Hematopoietic multipotent progenitor cell treated with erythropoietin and hydrocortisone succinate and interleukin-3 and kit ligand, for 17 days (in vitro differentiated cells): Measurements from ENCODE around the gene NAA40.

Source experiments
- DNase-seq: peaks from one replicate; pipeline ENCODE4 v3.0.0-alpha.2; 2015; ENCODE audit warnings: low spot score

The NAA40 gene

GRCh38 chr11:63913866-63914830, 24.7 kb upstream of the NAA40 start:
- no peak for DNase-seq

DNA sequence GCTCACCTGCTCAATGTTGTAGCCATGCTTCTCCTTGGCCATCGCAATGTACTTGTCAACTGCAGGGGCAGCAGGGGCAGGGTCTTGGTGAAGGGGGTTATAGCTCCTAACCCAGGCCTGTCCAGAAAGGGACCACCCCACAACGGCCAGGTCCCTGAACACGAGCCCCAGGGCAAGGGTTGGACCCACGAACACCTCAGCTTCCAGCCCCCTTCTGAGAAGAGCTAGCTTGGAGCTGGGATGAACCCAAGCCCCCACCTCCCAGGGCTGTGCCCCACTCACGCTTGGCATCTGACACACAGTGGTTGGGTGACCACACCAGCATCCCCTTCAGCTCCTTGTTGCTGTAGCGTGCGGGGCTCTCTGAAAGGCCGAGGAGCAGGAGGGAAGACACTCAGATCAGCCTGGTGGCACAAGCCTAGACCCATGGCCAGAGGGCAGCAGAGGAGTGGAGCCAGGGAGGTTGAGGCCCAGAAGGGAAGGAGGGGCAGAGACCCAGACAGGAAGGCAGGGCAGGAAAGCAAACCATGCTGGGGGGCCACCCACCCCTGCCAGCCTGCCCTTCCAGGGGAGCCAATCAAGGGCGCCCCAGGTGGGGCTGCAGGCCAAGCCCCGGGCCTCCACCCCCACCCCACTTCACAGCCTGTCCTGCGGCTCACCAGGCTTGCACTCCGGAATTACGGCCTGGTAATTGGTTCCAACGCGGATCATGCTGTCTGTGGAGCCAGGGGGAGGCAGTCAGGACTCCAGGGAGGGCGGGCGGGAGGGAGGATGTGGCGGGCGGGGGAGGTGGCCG, 23.7 kb upstream of the NAA40 start:
- DNase-seq: no peak

DNA sequence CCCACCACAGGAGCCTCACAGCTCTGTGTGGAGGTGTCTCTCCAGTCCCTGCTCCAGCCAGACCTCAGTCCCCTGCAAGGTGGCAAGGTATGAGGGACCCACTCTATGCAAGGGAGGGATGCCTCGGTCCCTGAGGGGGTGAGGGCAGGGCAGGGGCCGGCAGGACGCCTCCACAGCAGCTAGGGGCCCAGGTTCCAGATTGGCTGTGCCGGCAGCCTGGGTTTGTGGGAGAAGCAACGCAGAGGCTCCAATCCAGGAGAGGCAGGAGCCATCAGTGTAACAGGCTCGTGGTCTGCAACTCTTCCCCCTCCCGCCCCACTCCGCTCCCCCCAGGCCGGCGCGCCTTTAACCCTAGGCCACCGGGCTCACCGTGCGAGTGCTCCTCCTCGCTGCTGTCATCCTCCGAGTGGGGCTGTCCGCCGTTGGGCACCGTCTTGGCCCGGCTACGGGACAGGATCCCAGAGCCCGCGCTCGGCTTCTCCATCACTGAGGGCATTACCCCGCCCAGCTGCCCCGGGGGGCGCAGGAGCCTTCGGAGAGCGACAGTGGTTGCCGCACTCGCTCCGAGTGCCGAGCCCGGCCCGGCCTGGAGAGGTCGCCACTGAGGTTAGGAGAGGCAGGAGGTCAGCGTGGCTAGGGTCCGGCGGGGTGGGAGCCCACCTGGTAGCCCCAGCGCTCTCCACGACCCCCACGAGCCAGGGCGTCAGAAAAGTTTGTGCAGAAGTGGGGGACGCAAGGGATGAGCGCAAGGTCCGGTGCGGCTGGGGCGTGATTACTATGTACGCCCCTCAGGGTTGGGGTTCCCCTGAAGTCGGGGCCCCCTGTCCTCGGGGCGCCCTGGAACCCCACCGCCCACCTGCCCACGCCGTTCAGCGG, 22.6 kb upstream of the NAA40 start:
- DNase-seq: no peak

DNA sequence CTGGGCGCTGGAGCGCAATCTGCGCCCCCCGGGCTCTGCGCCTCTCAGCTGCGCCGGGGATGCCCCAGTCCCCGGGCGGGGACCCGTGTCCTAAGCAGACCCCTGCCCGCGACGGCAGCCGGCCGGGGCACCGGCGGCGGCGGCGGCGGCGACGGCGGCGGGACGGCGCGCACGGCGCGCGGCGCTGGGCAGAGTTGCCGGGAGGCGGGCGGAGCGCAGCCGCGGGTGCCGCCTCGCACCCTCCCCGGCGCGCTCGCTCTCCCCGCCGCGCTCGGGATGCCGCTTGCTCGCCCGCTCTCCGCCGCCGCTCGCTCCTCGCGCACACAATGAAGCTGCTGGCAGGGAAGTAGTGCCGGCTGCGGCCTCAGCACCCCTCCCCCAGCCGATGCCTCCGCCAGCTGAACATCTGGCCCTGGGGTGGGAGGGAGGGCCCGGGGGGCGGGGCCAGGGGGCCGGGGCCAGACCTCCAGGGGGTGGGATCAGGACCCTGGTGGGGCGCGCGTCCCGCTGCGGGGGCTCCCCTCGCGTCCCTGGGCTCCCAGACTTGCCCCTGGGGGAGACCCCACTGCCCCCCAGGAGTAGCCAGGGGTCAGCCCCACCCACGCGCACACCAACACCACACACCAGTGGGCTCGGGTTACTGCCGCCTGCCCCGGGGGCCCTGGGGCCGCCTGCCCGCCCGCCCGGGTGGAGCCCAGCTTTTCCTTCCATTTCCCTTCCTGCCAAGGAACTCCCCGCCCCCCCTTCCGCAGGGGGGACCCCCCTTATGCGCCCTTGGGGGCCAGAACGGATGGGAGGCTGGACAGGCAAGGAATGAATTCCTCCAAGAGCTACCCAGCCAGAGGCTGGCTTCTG, 21.7 kb upstream of the NAA40 start, which contains the start of gene RCOR2:
Gene RCOR2 (minus strand): TSS at position 328 of the 855 bp plus-strand sequence. CDS start 708 bp downstream, outside the sequence.
- no peak for DNase-seq

- no peak for DNase-seq
Observed at GRCh38 chr11:63917692-63918506, 20.9 kb upstream of the NAA40 start.

GRCh38 chr11:63918507-63919191, 20.2 kb upstream of the NAA40 start:
- no peak for DNase-seq

- DNase-seq: no peak
Observed at GRCh38 chr11:63919267-63920125, 19.3 kb upstream of the NAA40 start.

GRCh38 chr11:63920126-63920938, 18.5 kb upstream of the NAA40 start:
- no peak for DNase-seq

DNA sequence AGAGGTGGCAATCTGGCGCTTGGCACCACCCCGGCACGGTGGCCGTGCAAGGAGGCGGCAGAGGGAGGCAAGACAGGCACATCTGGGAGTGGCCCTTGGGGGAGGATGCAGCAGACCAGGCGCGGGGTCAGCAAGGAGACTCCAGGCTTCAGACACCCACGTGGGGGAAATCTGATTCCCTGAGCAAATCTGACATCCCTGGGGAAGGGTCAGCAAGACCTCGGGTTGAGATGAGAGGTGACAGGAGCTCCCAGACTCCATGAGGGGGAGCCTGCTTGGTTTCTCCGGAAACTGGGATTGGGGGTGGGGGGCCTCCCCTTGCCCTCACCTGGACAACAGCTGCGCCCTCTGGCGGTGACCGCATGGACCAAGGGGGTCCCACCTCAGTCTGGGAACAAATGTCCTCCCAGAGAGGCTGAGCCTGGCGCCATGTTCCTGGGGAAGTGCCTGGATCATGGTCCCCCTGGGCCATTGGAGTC, 17.8 kb upstream of the NAA40 start:
- DNase-seq: no peak

DNA sequence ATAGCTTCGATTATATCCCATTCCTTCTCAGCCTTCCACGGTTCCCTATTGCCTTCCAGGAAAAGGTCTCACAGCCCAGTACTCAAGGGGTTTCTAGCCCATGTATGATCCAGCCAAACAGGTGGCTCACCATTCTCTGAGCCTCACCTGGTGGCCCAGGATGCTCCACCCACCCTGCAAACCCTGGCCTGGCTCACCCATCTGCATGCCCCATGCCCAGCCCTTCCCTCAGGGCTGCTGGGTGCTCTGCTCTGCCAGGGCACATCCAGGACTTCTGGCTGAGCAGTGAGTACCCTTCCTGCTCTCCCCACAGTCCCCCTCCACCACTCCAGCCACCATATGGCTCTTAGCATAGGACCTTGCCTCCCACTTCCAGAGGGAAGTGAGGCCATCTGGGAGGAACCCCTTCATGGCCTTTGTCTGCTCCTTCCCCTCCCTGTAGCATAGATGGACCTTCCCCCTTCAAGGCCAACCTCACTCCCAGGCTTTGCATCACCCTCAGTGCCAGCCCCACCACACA, 16.1 kb upstream of the NAA40 start:
- no peak for DNase-seq

DNA sequence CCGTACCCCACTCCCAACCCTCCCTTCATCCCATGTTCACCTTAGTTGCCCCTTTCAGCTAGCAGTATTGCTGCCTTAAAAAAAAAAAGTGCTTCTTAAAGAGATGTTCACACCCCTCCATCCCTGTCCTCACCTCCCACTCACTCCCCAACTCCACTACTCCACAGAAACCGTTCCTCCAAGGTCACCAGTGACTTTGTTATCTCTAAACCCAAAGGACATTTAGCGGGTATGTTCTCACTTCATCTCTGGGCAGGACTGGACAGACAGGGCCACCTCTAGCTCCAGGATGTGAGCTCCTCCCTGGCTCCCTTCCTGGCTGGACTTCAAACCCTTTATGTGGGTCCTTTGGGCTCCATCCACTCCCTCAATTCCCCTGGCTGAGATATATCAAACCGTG, 15.5 kb upstream of the NAA40 start:
- DNase-seq: no peak

GRCh38 chr11:63929616-63930015, 9.2 kb upstream of the NAA40 start:
- DNase-seq: no peak

GRCh38 chr11:63931045-63931444, 7.8 kb upstream of the NAA40 start:
- no peak for DNase-seq

DNA sequence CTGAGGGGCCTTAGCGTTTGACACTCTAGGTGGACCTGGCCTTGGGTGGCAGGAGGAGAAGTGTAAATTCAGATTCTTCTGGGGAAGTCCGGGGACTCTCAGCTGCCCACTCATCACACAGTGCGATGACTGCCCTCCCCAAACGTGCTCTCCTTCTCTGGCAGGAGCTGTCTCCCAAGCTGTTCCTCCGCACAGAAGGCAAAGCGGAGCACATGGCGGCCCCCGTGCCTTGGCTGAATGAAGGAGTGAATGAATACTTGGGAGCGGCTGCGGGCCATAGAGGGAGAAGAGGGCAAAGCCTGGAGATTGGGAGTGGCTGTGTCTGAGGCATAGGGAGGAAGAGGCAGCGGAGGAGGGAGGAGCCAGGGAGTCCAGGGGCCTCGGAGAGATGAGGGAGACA, 6.9 kb upstream of the NAA40 start:
- DNase-seq: no peak

DNA sequence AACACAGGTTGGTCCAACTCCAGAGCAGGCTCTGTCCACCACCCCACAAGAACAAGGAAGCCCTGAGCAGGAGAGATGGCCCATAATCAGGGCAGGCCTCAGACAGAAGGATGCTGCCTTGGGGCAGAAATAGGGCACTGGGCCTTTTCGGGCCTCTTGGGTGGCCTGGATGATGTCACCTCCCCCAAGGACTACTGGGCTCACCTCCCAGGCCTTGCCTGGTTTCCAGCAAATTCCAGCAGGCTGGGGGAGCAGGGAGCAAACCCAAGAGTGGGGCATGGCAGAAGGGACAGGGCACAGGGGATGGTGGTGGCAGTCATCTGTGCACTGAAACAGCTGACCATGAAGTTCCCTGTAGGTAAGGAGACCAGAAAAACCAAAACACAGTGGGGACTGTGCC, 5.3 kb upstream of the NAA40 start:
- DNase-seq: no peak

GRCh38 chr11:63937713-63938478, 906 bp upstream of the NAA40 start:
- no peak for DNase-seq
